ENCODE data around the gene SLC2A6.

Gene SLC2A6

DNA sequence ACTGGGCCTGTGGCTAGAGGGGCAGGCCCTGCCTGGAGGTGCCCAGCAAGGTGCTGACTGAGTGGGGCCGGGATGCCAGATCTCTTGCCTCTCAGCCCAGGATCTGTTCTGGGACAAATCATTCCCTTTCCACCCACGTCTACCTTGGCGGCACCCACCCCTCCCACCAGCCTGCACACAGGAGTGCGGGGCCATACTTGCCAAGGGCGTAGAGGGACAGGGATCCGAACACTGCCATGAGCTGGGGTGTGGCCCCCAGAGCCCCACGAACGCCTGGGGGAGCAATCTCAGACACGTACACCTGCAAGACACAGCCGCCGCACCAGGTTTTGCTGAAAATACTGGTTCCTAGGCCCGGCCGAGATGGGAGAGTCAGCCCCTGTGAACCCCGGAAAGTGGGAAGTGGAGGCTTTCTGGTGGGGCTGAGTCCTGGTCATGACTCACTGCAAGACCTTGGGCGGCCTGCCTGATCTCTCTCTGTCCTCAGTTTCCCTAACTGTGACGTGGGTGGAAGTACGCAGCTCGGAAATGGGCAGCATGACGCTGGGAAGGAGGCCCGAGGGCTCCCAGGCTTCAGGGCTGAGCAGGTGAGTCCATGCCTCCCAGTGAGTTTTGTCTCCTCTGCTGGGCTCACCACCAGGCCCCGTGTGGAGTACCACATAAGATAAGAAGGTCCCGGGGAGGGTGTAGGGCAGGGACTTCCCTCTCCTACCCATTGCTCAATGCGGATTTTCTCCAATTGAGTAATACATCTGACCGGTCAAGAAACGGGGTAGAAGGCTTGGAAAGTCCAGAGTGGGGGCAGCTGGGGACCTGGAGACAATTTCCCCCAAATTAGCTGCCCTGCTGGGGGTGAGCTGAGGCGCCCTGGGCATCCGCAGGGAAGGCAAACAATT, 2.6 kb downstream of the SLC2A6 start:
- TF ChIP-seq, protein P1, sequence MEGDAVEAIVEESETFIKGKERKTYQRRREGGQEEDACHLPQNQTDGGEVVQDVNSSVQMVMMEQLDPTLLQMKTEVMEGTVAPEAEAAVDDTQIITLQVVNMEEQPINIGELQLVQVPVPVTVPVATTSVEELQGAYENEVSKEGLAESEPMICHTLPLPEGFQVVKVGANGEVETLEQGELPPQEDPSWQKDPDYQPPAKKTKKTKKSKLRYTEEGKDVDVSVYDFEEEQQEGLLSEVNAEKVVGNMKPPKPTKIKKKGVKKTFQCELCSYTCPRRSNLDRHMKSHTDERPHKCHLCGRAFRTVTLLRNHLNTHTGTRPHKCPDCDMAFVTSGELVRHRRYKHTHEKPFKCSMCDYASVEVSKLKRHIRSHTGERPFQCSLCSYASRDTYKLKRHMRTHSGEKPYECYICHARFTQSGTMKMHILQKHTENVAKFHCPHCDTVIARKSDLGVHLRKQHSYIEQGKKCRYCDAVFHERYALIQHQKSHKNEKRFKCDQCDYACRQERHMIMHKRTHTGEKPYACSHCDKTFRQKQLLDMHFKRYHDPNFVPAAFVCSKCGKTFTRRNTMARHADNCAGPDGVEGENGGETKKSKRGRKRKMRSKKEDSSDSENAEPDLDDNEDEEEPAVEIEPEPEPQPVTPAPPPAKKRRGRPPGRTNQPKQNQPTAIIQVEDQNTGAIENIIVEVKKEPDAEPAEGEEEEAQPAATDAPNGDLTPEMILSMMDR (IDR thresholded peaks at IDR 0.05) = no peak
- no peak for TF ChIP-seq ZFX (IDR thresholded peaks at IDR 0.05; ENCODE audit: borderline replicate concordance)
- H3K27ac ChIP-seq = no peak overlapping the region

DNA sequence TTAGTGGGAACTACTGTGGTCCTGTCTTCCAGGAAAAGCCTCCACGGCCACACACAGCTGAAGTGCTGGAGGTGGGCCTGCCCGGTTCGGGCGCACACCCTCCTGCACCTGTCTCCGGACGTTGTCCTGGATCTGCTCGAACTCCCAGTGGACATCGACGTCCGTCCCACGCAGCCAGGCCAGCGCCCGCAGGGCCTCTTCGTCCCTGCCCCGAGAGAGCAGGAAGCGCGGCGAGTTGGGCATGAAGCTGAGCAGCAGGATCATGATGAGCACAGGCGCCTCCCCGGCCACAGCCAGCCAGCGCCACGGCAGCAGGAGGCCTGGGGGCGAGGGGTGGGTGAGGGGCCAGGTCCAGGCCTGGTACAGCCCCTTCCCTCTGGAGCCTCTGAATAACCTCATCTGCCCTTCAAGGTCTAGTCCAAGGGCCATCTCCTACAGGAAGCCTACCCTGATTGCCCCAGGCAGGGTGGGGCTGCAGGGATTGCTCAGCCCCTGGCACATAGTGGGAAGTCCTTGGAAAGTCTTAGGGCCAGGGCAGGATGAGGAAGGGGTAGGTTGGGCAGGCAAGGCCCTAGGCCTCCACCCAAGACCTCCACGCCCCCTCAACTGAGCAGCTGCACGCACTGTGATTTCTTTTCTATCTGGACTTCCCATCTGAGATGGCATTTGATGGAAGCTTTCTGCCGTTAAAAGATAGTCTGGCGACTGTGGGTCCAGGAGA, 3.4 kb downstream of the SLC2A6 start:
- no peak overlapping the region for H3K27ac ChIP-seq

DNA sequence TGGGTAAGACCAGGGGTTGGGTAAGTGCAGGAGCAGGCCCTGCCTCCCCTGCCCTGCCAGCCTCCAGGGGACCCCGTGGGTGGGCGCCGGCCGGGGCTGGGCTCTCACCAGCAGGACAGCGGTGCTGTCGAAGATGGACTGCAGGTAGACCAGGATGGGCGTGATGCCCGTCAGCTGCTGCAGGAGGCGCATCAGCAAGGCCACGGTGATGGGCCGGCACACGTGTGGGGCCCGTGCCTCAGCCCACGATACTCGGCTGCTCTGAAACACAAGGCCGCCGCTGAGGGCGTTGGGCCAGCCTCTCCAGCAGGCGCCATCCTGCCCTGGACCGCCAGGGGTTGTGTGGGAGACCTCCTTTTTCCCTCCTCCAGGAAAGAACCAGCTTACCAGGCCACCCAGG, 4.0 kb downstream of the SLC2A6 start:
- TF ChIP-seq, protein P1 (IDR thresholded peaks at IDR 0.05) = no peak
- TF ChIP-seq ZFX (IDR thresholded peaks at IDR 0.05; ENCODE audit: borderline replicate concordance) = no peak
- H3K27ac ChIP-seq = no peak overlapping the region

More for the DNA sequence above, 3.4 kb downstream of the SLC2A6 start:
- TF ChIP-seq, protein P1 (IDR thresholded peaks at IDR 0.05) = no peak
- TF ChIP-seq ZFX (IDR thresholded peaks at IDR 0.05; ENCODE audit: borderline replicate concordance) = no peak

DNA sequence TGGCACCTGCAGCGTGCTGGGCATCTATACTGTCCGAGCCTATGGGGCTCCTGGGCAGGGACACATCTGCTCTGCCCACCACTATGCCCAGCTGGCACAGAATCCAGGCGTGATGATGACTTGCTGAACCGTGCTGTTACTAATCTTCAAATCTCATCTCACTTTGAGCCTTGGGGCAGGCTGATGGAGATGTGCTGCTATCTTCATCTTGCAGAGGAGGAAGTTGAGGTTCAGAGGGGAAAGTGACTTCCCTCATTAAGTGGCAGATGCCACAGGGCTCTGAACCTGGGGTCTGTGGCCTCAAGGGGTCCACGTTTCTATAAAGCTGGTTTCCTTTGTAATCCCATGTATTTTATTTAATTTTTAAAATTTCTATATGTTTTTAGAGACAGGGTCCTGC, 4.7 kb downstream of the SLC2A6 start:
- no peak for TF ChIP-seq ZFX (IDR thresholded peaks at IDR 0.05; ENCODE audit: borderline replicate concordance)
- TF ChIP-seq, protein P1 (IDR thresholded peaks at IDR 0.05) = no peak
- H3K27ac ChIP-seq = no peak overlapping the region

DNA sequence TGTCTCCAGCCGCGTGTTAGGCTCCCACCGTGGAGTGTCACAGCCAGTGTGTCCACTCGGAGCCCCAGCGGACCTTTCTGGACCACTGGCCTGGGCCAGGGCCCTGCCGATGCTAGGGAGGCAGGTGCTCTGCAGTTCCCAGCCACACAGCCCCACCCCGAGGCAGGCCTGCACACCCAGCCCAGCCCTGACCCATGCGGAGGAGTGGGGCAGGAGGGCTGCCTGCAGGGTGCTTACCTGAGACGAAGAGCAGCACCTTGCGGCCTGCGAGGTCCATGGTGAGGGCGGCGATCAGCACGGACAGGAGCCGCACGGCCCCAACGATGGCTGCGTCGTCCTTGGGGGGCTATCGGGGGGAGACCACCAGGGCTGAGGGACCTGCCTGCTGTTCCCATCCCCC, 5.2 kb downstream of the SLC2A6 start:
- H3K27ac ChIP-seq = no peak overlapping the region
- TF ChIP-seq, protein P1 (IDR thresholded peaks at IDR 0.05) = no peak
- no peak for TF ChIP-seq ZFX (IDR thresholded peaks at IDR 0.05; ENCODE audit: borderline replicate concordance)

DNA sequence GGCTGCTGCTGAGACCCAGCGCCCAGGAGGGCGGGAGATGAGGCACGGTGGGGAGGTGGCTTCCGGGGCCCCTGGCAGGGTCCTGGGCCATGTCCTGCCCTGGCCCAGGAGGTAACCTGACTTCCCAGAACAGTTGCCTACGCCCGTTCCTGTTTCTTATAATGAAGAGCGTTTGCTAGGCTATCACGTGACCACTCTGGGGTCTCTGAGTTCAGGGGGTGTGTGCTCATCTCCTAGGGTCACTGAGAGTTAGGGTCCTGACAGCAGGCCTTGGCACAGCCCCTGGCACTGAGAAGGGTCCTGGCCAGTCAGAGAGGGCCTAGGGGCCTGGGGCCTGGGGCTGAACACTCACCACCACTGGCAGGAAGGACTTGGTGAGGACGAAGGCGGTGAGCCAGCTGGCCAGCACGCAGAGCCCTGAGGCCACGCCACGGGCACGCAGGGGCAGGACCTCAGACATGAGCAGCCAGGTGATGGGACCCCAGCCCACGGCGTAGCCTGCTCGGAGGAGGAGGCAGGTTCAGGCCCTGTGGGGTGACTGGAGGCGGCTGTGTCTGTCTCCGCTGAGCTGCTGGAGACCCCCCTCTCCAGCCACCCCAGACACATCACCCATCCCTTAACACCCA, 6.0 kb downstream of the SLC2A6 start:
- TF ChIP-seq, protein P1 (IDR thresholded peaks at IDR 0.05) = no peak
- TF ChIP-seq ZFX (IDR thresholded peaks at IDR 0.05; ENCODE audit: borderline replicate concordance) = no peak

More for the DNA sequence above, 6.0 kb downstream of the SLC2A6 start:
- H3K27ac ChIP-seq = no peak overlapping the region
